Fibroblast of skin of right biceps (primary cell): ENCODE data around the gene PPP4R3A.
"Not testable (repeated sequence)": the region's sequence is repeated elsewhere in the genome, so short reads cannot be mapped to it uniquely, and the experiment has no call there.

Experiments
- DNase-seq: peaks from one replicate; pipeline ENCODE4 v3.0.0-alpha.2; 2013

PPP4R3A gene

GRCh38 chr14:91510171-91511042 lies at the start of gene PPP4R3A:
TSS of gene PPP4R3A (minus strand) at chr14:91510310. CDS start at chr14:91509647, 663 bp downstream.
- peak; percentile 97 for DNase-seq

DNA sequence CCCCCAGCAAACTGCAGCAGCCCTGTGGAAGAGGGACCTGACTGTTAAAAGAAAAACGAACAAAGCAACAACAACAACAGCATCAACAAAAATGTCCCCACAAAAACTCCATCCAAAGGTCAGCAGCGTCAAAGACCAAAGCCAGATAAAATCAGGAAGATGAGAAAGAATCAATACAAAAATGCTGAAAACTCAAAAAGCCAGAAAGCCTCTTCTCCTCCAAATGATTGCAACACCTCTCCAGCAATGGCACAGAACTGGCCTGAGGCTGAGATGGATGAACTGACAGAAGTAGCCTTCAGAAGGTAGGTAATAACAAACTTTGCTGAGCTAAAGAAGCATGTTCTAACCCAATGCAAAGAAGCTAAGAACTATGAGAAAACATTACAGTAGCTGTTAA lies 45.4 kb upstream of the PPP4R3A start:
- no peak for DNase-seq

DNA sequence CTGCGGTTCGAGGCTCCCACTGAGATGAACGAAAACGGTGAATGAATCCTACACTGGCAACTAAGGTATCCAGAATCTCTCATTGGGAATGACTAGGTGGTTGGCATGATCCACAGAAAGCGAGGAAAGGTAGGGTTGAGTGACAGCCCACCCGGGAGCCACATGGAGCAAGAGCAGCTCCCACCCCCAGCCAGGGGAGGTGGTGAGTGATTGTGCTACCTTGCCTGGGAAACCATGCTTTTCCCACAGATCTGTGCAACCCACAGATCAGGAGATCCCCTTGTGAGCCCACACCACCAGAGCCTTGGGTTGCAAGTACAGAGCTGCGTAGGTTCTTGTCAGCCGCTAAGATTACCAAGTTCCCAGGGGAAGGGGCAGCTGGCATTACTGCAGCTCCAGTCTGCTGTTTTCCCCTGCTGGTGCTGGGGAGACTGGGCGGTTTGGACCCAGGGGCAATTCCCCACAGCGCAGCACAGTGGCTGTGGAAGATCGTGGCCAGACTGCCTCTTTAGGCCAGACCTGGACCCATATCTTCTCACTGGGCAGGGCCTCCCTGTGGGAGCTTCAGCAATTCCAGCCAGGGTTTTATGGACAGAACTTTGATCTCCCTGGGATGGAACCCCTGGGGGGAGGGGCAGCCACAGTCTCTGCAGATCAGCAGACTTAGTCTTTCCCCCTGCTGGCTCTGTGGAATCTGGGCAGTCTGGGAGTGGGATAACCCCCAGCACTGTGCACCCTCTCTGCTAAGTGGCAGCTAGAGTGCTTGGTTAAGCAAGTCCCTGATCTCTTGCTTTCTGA lies 44.6 kb upstream of the PPP4R3A start:
- DNase-seq: no peak

- no peak for DNase-seq
These were observed 38.0 kb upstream of the PPP4R3A start for GRCh38 chr14:91548108-91548507.

GRCh38 chr14:91545946-91546716 lies 36.0 kb upstream of the PPP4R3A start:
- DNase-seq: no peak

GRCh38 chr14:91545204-91545603 lies 35.1 kb upstream of the PPP4R3A start:
- DNase-seq: no peak

DNA sequence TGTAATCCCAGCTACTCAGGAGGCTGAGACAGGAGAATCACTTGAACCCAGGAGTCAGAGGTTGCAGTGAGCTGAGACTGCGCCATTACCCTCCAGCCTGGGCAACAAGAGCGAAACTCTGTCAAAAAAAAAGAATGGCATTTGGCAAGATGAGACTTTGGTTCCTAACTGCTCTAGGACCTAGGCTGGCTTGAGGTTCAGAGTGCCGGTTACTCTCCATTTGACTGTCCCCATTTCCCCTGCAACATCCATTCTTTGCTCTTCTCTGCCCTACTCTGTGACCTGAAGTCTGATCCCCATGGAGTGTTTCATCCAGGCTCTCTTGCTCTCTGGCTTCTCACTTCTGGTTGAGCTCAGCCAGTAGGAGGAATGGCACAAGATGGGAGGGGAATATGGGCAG lies 26.2 kb upstream of the PPP4R3A start:
- DNase-seq: no peak

GRCh38 chr14:91534059-91534458 lies 23.9 kb upstream of the PPP4R3A start:
- DNase-seq: not testable (repeated sequence)

GRCh38 chr14:91533623-91534022 lies 23.5 kb upstream of the PPP4R3A start:
- no peak for DNase-seq

DNA sequence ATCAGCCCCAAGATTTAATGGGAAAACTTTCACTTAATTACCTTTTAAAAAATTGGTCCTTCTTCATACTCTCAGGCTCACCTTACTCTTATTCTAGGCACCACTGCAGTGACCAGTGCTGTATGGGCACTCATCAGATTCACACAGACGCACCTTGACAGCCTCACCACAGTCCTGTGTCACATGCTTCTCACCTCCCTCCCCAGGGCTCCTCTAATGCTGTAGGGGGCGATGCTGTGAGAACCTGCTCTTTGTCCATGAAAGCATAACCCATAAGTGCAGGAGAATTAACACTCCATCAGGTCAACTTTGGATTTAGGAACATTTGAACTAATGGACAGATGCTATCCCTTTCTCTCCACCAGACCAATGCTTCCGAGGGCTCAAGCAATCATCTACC lies 13.9 kb upstream of the PPP4R3A start:
- no peak for DNase-seq

- DNase-seq: no peak
These were observed 11.0 kb upstream of the PPP4R3A start for GRCh38 chr14:91521061-91521640.

DNA sequence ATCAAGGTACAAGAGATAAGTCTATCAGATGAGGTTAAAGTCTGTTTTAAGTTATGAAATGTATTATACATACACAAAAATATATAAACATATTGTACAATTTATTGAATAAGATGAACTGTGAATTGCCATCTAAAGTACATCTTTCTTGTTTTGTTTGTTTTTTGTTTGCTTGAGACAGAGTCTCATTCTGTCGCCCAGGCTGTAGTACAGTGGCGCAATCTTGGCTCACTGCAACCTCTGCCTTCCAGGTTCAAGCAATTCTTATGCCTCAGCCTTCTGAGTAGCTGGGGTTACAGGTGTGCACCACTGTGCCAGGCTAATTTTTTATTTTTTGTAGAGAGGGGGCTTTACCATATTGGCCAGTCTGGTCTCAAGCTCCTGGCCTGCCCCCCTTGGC lies 10.0 kb upstream of the PPP4R3A start:
- no peak for DNase-seq

DNA sequence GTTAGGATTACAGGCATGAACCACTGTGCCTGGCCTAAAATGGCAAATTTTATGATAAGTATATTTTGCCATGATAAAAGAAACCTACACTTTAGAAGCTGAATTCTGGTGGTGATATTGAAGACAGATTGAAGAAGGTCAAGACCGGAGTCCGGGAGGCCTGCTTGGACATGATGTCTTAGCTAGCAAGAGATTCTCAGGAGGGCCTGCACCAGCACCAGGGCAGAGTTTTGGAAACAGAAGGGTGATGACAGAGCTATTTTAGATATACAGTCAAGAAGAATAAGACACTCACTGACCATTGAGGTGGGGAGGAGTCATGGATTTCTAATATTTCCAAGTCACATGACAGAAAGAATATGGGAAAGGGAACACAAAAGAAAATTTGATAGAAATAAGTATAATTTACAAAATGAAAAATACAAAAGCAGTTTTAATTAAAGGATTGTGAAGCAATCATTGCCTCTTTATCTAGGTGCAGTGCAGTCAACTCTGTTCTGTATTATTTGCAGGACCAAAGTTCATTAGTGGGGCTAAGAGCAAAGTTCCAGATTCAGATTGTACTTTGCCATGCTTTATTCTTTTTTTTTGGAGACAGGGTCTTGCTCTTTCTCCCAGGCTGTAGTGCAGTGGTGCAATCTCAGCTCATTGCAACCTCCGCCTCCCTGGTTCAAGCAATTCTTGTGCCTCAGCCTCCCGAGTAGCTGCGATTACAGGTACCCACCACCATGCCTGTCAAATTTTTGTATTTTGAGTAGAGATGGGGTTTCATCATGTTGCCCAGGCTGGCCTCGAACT lies 9.3 kb upstream of the PPP4R3A start:
- DNase-seq: no peak

GRCh38 chr14:91516663-91517388 lies 6.7 kb upstream of the PPP4R3A start:
- no peak for DNase-seq

GRCh38 chr14:91515979-91516378 lies 5.9 kb upstream of the PPP4R3A start:
- DNase-seq: no peak

- no peak for DNase-seq
These were observed 903 bp upstream of the PPP4R3A start for GRCh38 chr14:91511043-91511383.

DNA sequence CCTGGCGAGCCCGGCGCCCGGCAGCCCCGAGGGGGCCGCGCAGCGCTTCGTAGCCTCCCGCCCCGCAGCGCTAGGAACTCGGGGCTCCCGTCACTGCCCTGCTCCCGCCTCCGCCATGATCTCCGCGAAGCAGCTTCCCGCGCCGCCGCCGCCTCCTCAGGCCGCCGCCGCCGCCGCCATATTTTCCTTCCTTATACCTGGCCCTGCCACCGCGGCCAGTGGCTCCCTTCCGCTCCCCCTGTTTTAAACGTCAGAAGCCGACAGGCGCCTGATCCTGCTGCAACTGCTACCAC lies 286 bp downstream of the PPP4R3A start:
- no peak for DNase-seq

DNA sequence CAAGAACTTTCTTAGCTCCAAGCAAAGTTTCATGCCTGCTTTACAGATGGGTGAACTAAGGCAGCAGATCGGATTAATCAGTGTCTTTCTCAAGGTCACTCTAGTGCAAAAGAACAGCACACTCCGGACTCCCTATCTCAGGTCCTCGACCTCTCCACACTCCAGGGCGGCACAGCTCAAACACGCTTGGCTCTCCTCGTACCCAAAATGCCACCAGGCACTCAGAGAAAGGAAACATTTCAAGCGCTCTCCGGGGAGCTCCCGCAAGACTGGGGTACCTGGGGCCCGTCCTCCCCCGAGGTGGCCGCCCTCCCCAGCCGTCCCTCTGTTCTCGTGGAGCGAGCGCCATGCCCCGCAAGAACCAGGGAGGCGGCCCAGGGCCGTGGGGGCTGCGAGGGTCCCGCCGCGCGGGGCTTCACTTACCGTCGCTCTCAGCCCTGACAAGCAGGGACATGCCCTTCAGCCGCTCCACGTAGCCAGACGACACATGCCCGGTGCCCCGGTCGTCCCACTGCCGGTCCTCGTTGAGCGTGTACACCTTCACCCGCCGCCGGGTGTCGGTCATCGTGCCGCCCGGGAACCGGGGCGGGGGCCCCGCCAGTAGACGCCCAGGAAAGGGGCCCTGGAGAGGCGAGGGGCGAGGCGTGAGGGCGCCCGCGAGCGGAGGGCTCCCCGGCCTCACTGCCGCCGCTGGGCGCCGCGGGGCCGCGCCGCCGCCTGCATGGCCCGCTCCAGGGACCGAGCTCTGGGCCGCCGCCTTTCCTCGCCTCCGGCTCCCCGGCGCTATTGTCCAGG lies 830 bp downstream of the PPP4R3A start:
- peak; percentile 8 for DNase-seq

DNA sequence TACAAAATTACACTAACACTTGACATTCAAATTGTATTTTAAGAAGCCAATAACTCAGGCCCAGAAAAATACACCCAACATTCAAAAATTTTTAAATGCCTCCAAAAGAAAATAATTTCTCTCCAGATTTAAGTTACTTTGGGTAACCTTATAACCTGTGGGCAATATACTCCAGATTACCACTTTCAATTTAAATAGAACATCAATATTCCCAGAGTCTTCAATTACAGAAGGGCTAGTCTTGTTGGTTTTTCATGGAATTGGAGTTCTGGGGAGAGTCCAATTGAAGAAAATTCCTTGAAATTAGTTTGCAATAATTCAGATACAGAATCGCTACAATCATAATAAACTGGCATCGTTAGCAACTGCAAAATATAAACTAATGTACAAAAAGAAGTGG lies 2.0 kb downstream of the PPP4R3A start:
- no peak for DNase-seq

DNA sequence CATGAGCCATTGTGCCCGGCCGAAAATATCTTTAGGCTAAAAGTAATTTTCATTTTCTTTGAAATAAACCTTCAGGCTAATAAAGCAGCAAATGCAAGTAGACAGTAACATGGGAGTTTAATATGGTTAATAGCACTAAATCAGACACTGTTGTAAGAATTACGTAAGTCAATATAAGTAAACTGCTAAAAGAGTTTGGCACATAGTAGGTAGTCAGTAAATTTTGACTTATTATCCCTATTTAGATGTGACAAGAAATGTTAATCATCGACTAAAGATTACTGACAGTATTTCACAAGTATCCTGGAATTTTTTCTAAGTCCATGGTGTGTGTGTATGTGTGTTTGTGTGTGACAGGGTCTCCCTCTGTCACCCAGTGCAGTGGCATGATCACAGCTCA lies 3.9 kb downstream of the PPP4R3A start:
- DNase-seq: no peak

GRCh38 chr14:91503000-91503504 lies 7.1 kb downstream of the PPP4R3A start:
- DNase-seq: no peak
